GM19452 (cell line): Measurements from ENCODE around the gene GSTP1.

Experiments used
- ATAC-seq: cut with Tn5 transposase; IDR thresholded peaks from one replicate; pipeline ENCODE4 v1.9.1; 2021; ENCODE audit not compliant: unreplicated experiment

Gene GSTP1

DNA sequence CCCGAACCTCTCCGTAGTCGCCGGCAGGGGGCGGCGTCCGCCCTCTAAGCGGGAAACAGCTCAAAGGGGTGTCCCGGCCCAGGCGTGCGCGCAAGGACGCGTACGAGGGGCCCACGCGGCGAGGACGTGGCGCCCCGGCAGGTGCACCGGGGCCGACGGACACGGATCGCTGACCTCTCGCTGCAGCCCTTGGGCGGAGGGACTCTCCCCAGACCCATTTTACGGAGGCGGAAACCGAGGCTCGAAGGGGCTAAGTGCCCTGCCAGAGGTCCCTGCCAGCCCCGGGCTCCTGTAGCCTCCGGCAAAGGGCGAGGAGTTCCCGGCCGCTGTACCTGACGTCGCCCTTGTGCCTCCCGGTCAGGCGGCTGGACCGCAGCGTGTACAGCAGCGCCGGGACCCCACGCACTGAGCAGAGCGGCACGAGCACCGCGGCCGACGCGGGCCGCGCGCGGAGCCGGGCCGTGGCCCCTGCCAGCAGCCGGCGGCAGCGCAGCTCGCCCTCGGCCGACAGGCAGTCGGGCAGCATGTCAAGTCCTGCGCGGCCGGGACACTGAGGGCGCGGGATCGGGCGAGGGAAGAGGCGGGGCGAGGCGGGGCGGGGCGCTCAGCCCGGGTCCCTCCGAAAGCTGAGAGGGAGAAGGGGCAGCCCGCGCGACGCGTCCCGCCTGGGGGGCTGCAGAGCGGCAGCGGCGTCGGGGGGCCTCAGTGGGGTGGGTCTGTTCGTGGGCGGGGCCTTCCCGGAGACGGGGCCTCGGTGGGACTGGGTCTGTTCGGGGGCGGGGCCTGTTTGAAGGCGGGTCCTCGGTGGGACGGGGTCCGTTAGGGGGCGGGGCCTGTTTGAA is 46.0 kb downstream of the GSTP1 start, which contains the start of gene NUDT8:
Gene NUDT8, minus strand, starts transcription at position 552 of the 842 bp plus-strand sequence. Its CDS starts 26 bp downstream, at position 526.
- peak; percentile 46 for ATAC-seq

DNA sequence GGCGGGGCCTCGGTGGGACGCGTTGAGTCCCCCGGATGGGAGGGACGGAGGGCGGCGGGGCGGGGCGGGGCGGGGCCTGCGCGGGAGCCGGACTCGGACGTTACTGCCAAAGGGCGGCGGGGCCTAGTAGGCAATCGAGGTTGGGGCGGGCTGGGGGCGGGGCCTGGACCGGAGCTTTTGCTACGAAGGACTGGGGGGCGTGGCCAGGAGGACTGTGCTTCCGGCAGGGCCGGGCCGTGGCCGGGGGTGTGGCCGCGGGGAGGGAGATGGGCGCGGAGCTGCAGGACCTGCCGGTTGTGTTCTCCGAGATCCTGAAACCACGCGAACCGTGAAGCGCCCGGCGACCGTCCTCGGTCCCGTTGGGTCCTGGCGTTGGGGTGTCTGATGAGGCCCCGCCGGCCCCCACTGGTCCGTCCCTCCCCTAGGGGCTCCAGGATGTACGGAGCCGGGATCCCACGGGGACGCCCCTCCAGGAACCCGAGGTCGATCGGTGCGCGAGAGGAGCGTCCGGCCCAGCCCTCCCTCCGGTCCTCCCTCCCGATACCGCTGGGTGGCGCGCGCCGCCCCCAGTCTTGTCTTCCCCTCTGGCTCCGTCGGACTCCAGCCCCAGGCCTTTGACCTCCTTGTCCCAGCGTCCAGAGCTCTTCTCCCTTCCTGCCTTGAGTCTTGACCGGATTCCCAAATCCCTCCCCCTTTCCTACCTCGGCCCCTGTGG is 46.8 kb downstream of the GSTP1 start:
- peak; percentile 59 for ATAC-seq

DNA sequence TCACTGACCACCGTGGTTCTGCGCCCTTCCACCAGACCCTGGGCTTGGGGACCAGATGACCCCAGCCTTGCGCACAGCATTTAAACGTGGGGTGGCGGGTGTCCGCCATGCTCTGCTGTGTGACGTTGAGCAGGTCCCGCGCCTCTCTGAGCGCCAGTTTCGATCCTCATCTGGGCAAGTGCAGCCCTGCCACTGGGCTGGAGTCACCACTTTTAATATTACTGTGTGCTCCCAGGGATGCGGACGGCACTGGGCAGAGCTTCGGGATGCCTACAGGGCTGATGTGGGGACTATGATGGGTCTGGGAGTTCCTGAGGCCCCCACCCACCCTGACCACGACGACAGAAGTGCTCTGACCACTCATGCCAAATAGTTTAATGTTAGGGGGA is 47.3 kb downstream of the GSTP1 start:
- ATAC-seq = no peak

DNA sequence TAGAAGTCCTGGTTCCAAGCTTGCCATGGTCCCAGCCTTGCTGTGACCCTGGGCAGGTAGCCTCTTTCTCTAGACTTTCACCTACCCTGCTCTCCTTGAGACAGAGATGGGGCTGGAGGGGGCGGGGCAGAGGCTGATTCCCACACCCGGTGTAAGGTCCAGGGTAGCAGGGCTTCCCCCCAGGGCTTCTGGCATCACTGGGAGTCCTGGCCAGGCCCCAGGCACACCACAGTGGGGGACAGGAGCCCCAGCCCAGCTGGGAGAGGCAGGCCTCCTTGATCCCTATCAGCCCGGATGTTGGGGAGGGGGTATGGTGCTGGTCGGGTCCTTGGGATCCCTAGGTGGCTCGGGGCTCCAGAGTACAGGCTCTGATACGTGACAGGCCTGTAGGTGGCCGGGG is 47.8 kb downstream of the GSTP1 start:
- ATAC-seq = no peak

DNA sequence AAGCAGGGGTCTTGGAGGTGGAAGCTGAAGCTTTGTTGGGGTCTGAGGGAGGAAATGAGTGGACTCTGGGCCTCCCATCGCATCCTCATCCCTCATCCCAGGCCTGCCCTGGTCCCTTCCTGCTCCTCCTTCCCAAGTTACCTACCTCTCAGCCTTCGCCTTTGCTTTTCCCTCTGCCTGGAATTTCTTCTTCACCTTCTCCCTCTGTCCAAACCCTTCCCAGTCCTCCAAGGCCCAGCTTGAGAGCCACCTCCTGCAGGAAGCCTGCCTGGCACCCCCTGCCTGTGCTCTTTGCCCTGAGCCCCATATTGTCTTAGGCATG is 48.2 kb downstream of the GSTP1 start:
- no peak for ATAC-seq

DNA sequence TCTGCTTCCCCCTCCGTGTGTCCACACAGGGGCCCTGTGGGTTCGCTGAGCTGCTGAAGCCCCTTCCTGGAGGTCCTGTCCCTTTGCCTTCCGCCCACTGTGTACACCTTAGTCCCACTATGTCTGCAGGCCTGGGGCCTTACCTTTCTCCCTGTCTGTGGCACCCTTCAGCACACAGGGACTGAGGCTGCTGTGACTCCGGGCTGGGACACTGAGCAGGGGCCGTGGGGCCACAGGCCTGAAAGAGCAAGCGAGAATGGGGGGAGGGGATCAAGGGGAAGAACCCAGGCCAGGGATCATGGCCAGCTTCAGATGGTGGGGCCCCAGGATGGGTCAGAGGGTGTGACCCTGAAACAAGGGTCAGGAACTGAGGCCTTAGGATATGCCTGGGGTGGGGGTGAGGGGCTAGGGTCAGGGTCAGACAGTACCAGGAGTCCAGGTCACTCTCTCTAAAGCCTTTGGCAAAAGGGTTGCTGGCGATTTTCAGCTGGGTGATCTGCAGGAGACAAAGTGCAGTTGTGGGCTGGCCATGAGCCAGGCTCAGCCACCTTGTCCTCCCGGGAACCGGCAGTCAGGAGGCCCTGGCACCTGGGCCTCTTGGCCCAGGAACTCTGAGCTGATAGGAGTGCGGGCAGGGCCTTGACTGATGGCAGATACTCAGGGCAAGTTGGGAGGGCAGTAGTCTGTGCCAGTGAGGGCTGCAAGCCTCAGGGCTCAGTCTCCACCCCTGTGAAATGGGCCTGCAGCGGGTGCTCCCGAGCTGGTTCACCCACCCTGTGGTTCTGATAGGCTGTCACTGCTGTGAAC is 48.8 kb downstream of the GSTP1 start:
- no peak for ATAC-seq

DNA sequence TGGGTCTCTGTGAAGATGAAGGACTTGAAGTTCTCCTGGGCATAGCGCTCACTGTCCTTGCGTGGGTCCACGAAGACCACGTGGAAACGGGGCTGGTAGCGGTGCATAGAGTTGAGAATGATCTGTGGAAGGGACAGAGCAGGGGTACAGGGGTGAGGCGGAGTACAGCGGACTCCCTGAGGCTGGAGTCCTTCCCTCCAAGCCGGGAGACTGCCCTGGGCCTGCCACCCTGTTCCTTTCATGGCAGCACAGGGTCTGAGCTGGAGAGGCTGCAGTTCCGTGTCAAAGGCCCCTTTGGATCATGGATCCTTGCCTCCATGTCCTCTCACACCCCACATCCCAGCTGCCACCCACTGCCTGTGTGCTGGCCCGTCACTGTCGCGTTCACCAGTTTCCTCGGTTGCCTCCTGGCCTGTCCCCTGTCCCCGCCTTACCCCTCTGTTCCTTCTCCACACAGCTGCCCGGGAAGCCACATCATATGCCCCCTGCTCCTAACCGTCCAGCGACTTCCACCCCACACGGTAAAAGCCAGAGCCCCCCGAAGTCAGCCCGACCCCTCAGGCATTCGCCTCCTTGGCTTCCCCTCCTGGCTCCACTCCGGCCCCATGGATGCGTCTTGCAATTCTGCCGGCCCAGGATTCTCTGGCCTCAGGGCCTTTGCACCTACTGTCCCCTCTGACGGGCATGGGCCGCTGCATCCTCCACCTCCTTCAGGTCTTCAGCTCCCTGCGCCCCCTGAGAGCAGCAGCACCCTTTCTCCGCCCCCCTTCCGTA is 49.6 kb downstream of the GSTP1 start:
- no peak for ATAC-seq

DNA sequence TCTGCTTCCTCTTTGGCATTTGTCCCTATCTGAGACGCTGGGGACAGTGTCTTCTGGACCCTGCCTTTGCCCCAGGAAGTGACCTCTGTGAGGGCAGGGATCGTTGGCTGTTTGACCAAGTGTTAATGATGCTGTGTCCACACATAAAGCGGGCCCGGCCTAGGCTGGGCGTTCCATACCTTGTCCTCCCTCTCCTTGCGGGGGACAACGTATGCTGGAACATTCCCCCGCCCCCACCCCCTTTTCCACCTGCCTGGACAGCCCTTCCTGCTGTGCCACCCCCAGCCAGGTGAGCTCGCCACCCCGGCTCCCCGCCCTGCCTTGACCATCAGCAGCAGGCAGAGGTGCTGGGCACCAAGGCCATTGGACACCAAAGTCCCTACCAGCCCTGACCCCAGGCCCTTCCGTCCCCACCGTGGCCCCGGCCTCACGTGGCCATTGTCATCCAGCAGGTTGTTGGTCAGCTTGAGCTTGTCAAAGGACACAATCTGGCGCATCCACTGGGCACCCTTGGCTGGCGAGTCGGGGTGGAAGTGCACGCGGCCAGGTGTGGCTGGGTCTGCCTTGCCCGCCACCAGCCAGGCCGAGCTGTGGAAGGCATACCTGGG is 50.2 kb downstream of the GSTP1 start:
- ATAC-seq = no peak

DNA sequence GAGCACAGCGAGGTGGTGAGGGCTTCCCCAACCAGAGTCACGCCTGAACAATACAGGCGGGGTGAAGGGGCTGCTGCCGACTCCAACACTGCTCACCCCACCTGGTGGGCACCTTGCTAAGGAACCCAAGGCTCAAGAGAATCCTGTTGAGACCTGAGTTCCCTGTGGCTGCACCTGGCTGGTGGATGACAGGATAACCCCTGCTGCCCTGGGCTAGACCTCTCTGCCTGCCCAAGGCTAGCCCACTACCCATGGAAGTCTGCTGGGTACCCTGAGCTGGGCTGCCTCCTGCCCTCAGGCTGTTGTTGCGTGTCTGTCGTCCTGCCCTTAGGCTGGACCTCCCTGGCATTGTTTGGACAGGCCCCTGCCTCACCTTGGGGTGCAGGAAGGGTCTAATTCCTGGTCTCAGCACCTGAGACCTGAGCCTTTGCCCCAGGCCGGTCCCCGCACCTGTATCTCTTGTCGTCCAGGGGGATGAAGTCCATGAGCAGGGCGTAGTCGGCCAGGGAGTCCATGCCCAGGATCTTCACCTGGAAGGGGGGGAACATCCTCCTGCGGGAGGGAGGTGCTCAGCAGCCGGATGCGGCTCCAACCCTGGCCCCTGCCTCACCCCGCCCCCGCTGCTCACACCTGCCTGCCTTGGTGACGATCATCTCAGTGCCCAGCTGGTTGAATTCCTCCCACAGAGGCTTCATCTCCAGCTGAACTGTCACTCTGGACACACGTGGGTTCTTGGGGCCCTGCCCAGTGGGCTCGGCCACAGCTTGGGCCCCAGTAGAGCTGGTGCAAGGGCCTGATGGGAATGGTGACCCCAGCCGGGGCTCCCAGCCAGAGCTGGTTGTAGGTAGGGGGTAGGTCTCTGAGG is 51.0 kb downstream of the GSTP1 start:
- no peak for ATAC-seq

DNA sequence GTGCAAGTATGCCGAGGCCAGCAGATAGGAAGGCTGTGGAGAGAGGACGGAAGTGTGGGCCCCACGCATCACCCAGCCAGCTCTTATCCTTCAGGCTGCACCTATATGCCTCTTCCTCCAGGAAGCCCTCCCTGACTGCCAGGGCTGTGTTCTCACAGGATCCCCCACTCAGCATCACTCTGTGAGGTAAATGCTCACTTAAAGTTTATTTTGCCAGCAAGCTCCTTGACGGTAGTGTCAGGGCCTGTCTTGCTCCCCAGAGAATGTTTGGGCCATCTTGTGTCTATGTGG is 51.6 kb downstream of the GSTP1 start:
- no peak for ATAC-seq
